ENCODE measurements around the gene RGS6. TPM values are rescaled to one million over a fixed set of nuclear protein-coding genes. Genes with fewer than 3 reads are reported as not detected.

The RGS6 gene
- total and polyA plus RNA-seq, 2 experiments from 2014 or later = not detected

GRCh38 chr14:72450473-72451044, 518.3 kb downstream of the RGS6 start:
- H3K79me2 ChIP-seq (ENCODE audit: insufficient read depth) = no peaks in the 10 kb centered on the region

GRCh38 chr14:72451054-72451972, 519.1 kb downstream of the RGS6 start:
- no peak overlapping the region for H3K9ac ChIP-seq

More at GRCh38 chr14:72450473-72451044, 518.3 kb downstream of the RGS6 start:
- no peaks in the 10 kb centered on the region for H3K36me3 ChIP-seq (ENCODE audit: low read depth)
- no peak overlapping the region for H2AFZ ChIP-seq
- TF ChIP-seq EZH2phosphoT487 (IDR thresholded peaks at IDR 0.05; ENCODE audit: insufficient read depth, low read depth) = no peak
- no peak for TF ChIP-seq EZH2 (IDR thresholded peaks at IDR 0.05; ENCODE audit: insufficient read depth, poor library complexity, severe bottlenecking)
- no peak overlapping the region for H3K4me2 ChIP-seq (ENCODE audit: unreplicated experiment)
- H4K20me1 ChIP-seq (ENCODE audit: insufficient read depth) = no peaks in the 10 kb centered on the region
- H3K4me1 ChIP-seq (ENCODE audit: insufficient read depth) = no peaks in the 10 kb centered on the region; the same call in 1 of the 2 replicates
- in situ Hi-C loops (cut with MboI) = no loop called here
- H3K27me3 ChIP-seq (replicated peaks; ENCODE audit: insufficient read depth) = peaks cover 29% of the 10 kb centered on the region
- H3K9ac ChIP-seq = no peak overlapping the region
- no peaks in the 10 kb centered on the region for H3K9me3 ChIP-seq (ENCODE audit: low read depth)
- H3K9me2 ChIP-seq (ENCODE audit: insufficient read depth) = no peaks in the 10 kb centered on the region
- 47 to 51% methylated on average over 7 of the region's 7 CpGs for WGBS, 2 experiments (ENCODE audit: low coverage in 1 of 2, low lambda C conversion rate in 2 of 2, missing lambda C conversion rate in 2 of 2)
- H3F3A ChIP-seq (ENCODE audit: insufficient read depth) = no peaks in the 10 kb centered on the region
- DNase-seq = no peak
- no peak overlapping the region for H3K4me3 ChIP-seq
- no peak overlapping the region for H3K27ac ChIP-seq

DNA sequence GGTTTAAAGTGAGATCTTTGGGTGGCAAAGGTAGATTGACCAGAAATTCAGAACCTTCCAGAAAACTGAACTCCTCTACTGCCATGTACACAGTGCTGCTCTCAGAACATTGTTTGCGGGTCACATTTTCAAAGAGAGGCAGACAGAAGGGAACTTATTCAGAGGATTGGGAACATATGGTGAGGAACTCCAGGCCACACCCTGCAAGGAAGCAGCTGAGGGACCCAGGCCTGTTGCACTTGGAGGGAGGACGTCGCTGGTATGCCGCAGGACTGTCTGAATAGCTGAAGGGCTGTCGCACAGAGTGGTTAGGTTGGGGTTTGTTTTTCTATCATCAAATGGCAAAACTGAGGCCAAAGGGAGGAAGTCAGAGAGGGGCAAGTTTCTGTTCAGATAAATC, 520.5 kb downstream of the RGS6 start:
- H3K9me2 ChIP-seq (ENCODE audit: insufficient read depth) = no peaks in the 10 kb centered on the region
- no peak for DNase-seq
- no peak overlapping the region for H3K4me2 ChIP-seq (ENCODE audit: unreplicated experiment)
- no peaks in the 10 kb centered on the region for H3F3A ChIP-seq (ENCODE audit: insufficient read depth)
- H4K20me1 ChIP-seq (ENCODE audit: insufficient read depth) = no peaks in the 10 kb centered on the region
- H3K4me1 ChIP-seq (ENCODE audit: insufficient read depth) = peaks cover 5% of the 10 kb centered on the region
- no peaks in the 10 kb centered on the region for H3K36me3 ChIP-seq (ENCODE audit: low read depth)
- no peak overlapping the region for H2AFZ ChIP-seq
- no peaks in the 10 kb centered on the region for H3K79me2 ChIP-seq (ENCODE audit: insufficient read depth)
- no peak overlapping the region for H3K4me3 ChIP-seq
- WGBS, 2 experiments (ENCODE audit: low coverage in 1 of 2, low lambda C conversion rate in 2 of 2, missing lambda C conversion rate in 2 of 2) = 30 to 33% methylated on average over 5 of the region's 5 CpGs
- H3K27me3 ChIP-seq (replicated peaks; ENCODE audit: insufficient read depth) = peaks cover 37% of the 10 kb centered on the region
- TF ChIP-seq EZH2phosphoT487 (IDR thresholded peaks at IDR 0.05; ENCODE audit: insufficient read depth, low read depth) = no peak
- no peak for TF ChIP-seq EZH2 (IDR thresholded peaks at IDR 0.05; ENCODE audit: insufficient read depth, poor library complexity, severe bottlenecking)
- in situ Hi-C loops (cut with MboI) = no loop called here
- no peak overlapping the region for H3K9ac ChIP-seq
- H3K27ac ChIP-seq = no peak overlapping the region
- H3K9me3 ChIP-seq (ENCODE audit: low read depth) = no peaks in the 10 kb centered on the region

More at GRCh38 chr14:72451054-72451972, 519.1 kb downstream of the RGS6 start:
- Histone ChIP-seq H2AFZ (no peak overlapping the region), H4K20me1 (ENCODE audit: insufficient read depth) (no peaks in the 10 kb centered on the region), H3K27ac (no peak overlapping the region), H3K9me3 (ENCODE audit: low read depth) (no peaks in the 10 kb centered on the region), H3F3A (ENCODE audit: insufficient read depth) (no peaks in the 10 kb centered on the region), H3K79me2 (ENCODE audit: insufficient read depth) (no peaks in the 10 kb centered on the region), H3K4me2 (ENCODE audit: unreplicated experiment) (no peak overlapping the region), H3K9me2 (ENCODE audit: insufficient read depth) (no peaks in the 10 kb centered on the region), H3K27me3 (replicated peaks; ENCODE audit: insufficient read depth) (peaks cover 35% of the 10 kb centered on the region), H3K36me3 (ENCODE audit: low read depth) (no peaks in the 10 kb centered on the region), H3K4me1 (ENCODE audit: insufficient read depth) (no peaks in the 10 kb centered on the region; the same call in 1 of the 2 replicates), H3K4me3 (no peak overlapping the region)
- no peak for DNase-seq
- 23 to 25% methylated on average over 16 to 17 of the region's 17 CpGs for WGBS, 2 experiments (ENCODE audit: low coverage in 1 of 2, low lambda C conversion rate in 2 of 2, missing lambda C conversion rate in 2 of 2)
- in situ Hi-C loops (cut with MboI) = no loop called here
- TF ChIP-seq EZH2 (IDR thresholded peaks at IDR 0.05; ENCODE audit: insufficient read depth, poor library complexity, severe bottlenecking) = no peak
- no peak for TF ChIP-seq EZH2phosphoT487 (IDR thresholded peaks at IDR 0.05; ENCODE audit: insufficient read depth, low read depth)

DNA sequence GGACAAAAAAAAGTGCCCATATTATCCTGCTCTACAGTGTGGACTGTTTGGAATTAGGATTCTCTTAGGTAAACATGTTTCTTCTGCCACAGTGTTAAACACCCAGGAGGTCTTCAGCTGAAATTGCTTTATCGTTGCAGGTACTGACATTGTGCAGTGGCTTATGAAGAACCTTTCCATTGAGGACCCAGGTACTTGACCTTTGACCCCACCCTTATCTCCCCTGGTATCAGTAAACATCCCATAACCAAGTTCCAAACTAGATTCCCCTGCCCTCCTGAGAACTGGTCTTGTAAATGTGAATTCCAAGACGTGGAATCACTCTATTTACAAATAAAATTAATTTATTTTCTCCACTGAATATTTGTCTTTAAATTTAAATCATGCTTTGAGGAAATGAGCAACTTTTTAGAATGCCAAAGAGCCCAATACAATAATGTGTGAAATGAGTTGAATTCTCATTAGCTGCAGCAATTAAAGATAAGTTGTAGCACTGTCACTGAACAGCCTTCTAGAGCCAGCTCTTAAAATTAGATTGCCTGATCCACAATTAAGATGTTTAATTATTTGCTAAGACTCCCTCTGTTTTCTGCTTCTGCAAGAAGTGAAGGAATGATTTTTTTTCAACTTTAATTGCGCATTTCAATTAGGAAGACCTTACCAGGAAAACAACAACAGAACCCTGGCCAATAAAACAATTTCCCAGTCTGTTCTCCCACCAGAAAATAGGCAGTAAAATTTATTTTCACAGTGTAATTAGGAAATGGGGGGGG, 522.3 kb downstream of the RGS6 start:
- Histone ChIP-seq H3K79me2 (ENCODE audit: insufficient read depth) (no peaks in the 10 kb centered on the region), H3F3A (ENCODE audit: insufficient read depth) (no peaks in the 10 kb centered on the region; the same call in 1 of the 2 replicates), H3K4me3 (no peak overlapping the region), H2AFZ (no peak overlapping the region), H3K9me2 (ENCODE audit: insufficient read depth) (no peaks in the 10 kb centered on the region), H4K20me1 (ENCODE audit: insufficient read depth) (no peaks in the 10 kb centered on the region), H3K9ac (no peak overlapping the region), H3K27ac (no peak overlapping the region), H3K36me3 (ENCODE audit: low read depth) (no peaks in the 10 kb centered on the region), H3K4me1 (ENCODE audit: insufficient read depth) (peaks cover 11% of the 10 kb centered on the region), H3K4me2 (ENCODE audit: unreplicated experiment) (no peak overlapping the region), H3K27me3 (replicated peaks; ENCODE audit: insufficient read depth) (peaks cover 37% of the 10 kb centered on the region), H3K9me3 (ENCODE audit: low read depth) (no peaks in the 10 kb centered on the region)
- TF ChIP-seq EZH2 (IDR thresholded peaks at IDR 0.05; ENCODE audit: insufficient read depth, poor library complexity, severe bottlenecking) = no peak
- no peak for DNase-seq
- 27 to 37% methylated on average over 3 of the region's 3 CpGs for WGBS, 2 experiments (ENCODE audit: low coverage in 1 of 2, low lambda C conversion rate in 2 of 2, missing lambda C conversion rate in 2 of 2)
- in situ Hi-C loops (cut with MboI) = no loop called here
